ENCODE data around the gene TRAPPC6A. TPM values are rescaled to one million over a fixed set of nuclear protein-coding genes. Genes with fewer than 3 reads are reported as not detected.

The TRAPPC6A gene
- total RNA-seq, 4 donors from 2014 or later = 18.4 to 29.2 (median 24.8) TPM

DNA sequence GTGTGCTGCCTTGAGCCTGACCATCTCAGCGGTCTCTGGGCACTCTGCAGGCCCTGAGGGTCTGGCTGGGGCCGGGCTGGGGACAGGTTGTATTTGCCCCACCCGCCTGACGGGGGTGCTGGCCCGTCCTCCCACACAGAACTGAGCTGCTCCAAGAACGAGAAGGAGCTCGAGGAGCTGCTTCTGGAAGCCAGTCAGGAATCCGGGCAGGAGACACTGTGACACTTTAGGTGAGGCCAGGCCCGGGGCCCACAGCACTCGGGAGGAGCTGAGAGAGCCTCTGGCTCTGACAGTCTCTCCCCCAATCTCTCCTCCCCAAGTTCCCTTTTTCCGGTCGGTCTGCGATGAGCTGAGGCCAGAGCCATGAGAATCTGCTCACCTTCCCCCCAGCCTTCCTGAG lies 31.8 kb downstream of the TRAPPC6A start:
- TF ChIP-seq CTCF (IDR thresholded peaks at IDR 0.05 in 4 of 5, conservative IDR thresholded peaks at IDR 0.05 in 1 of 5) (no peak), POLR2A (IDR thresholded peaks at IDR 0.05) (no peak)
- Histone ChIP-seq H3K4me3 (no peak overlapping the region), H3K27me3 (peaks cover 4 to 8% (median 7%) of the 10 kb centered on the region in 3 donors), H3K4me1 (no peaks in the 10 kb centered on the region), H3K9me3 (no peaks in the 10 kb centered on the region), H3K36me3 (peaks cover 0 to 44% of the 10 kb centered on the region in 2 donors), H3K27ac (no peak overlapping the region)
- DNase-seq (no peak), ATAC-seq (no peak)
- intact Hi-C loops (cut with DNase I; ENCODE audit: low total_unique reads) = no loop called here
- in situ Hi-C loops (cut with MboI; ENCODE audit: low sequenced_read_pairs in 4 of 4) = no loop called here

DNA sequence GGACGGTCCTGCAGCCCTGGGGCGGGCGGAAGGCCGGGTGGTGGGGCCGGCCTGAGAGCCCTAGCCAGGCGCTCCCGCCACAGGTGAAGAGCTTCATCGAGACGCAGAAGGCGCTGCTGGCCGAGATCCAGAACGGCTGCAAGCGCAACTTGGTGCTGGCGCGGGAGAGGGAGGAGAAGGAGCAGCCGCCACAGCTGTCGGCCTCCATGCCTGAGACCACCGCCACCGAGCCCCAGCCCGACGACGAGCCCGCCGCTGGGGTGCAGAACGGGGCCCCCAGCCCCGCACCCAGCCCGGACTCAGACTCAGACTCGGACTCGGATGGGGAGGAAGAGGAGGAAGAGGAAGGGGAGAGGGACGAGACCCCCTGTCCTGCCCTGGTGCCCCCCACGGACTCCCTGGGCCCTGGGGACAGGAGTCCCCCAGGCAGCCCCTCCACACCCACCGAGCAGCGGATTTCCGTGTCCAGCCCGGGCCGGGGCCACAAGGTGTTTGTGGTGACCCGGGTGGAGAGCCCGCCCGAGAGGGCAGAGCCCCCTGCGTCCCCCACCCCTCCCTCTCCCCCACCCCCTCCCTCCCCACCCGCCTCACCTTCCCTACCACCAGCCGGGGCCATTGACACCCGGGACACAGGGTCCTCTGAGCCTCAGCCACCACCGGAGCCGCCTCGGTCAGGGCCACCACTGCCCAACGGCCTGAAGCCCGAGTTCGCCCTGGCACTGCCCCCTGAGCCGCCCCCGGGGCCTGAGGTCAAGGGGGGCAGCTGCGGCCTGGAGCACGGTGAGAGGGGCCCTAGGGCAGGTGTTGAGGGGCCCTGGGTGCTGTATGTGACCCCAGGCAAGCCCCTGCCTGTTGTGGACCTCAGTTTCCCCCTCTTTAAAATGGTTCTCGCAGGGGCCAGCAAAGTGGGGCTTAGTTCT lies 32.5 kb downstream of the TRAPPC6A start:
- Histone ChIP-seq H3K36me3 (peaks cover 0 to 48% of the 10 kb centered on the region in 2 donors), H3K4me1 (no peaks in the 10 kb centered on the region), H3K9me3 (no peaks in the 10 kb centered on the region), H3K27me3 (peaks cover 0 to under 1% (median 0%) of the 10 kb centered on the region in 3 donors), H3K27ac (no peak overlapping the region), H3K4me3 (no peak overlapping the region)
- no peak for DNase-seq
- no peak for ATAC-seq
- in situ Hi-C loops (cut with MboI; ENCODE audit: low sequenced_read_pairs in 4 of 4) = no loop called here
- no peak for TF ChIP-seq POLR2A (IDR thresholded peaks at IDR 0.05)
- no peak for TF ChIP-seq CTCF (IDR thresholded peaks at IDR 0.05 in 4 of 5, conservative IDR thresholded peaks at IDR 0.05 in 1 of 5)
- intact Hi-C loops (cut with DNase I; ENCODE audit: low total_unique reads) = no loop called here

GRCh38 chr19:45144431-45145269 lies 33.4 kb downstream of the TRAPPC6A start:
- no peak for DNase-seq

GRCh38 chr19:45142726-45143110 lies 35.3 kb downstream of the TRAPPC6A start:
- DNase-seq (no peak), ATAC-seq (no peak)
- Histone ChIP-seq H3K9me3 (no peaks in the 10 kb centered on the region), H3K27me3 (no peaks in the 10 kb centered on the region), H3K36me3 (peaks cover 0 to 48% of the 10 kb centered on the region in 2 donors), H3K27ac (no peak overlapping the region), H3K4me1 (no peaks in the 10 kb centered on the region), H3K4me3 (no peak overlapping the region)
- TF ChIP-seq CTCF (IDR thresholded peaks at IDR 0.05 in 4 of 5, conservative IDR thresholded peaks at IDR 0.05 in 1 of 5) = no peak
- no peak for TF ChIP-seq POLR2A (IDR thresholded peaks at IDR 0.05)
- intact Hi-C loops (cut with DNase I; ENCODE audit: low total_unique reads) = no loop called here
- in situ Hi-C loops (cut with MboI; ENCODE audit: low sequenced_read_pairs in 4 of 4) = no loop called here

More at GRCh38 chr19:45144431-45145269, 33.4 kb downstream of the TRAPPC6A start:
- in situ Hi-C loops (cut with MboI; ENCODE audit: low sequenced_read_pairs in 4 of 4) = no loop called here
- Histone ChIP-seq H3K27ac (no peak overlapping the region), H3K27me3 (no peaks in the 10 kb centered on the region), H3K4me1 (no peaks in the 10 kb centered on the region), H3K4me3 (no peak overlapping the region), H3K36me3 (peaks cover 0 to 48% of the 10 kb centered on the region in 2 donors), H3K9me3 (no peaks in the 10 kb centered on the region)
- TF ChIP-seq CTCF (IDR thresholded peaks at IDR 0.05 in 4 of 5, conservative IDR thresholded peaks at IDR 0.05 in 1 of 5) (no peak), POLR2A (IDR thresholded peaks at IDR 0.05) (no peak)
- intact Hi-C loops (cut with DNase I; ENCODE audit: low total_unique reads) = no loop called here
- ATAC-seq = no peak
